GM12892 (cell line): ENCODE results near the gene FBLN5.

Experiments used
- POLR2A ChIP-seq: IDR thresholded peaks from 2 replicates; pipeline ENCODE4 v1.6.1; 2011; ENCODE audit warnings: low read depth, low read length, control low read depth
- POLR2AphosphoS5 ChIP-seq: IDR thresholded peaks from 2 replicates; pipeline ENCODE4 v1.6.1; 2011; ENCODE audit warnings: low read depth, low read length, control low read depth
- TAF1 ChIP-seq: IDR thresholded peaks from 2 replicates; pipeline ENCODE4 v1.6.1; 2011; ENCODE audit warnings: low read depth, mild to moderate bottlenecking, control low read depth, low read length, borderline replicate concordance

- TF ChIP-seq POLR2A (no peak), TAF1 (no peak), POLR2AphosphoS5 (no peak)
These were observed 57.9 kb downstream of the FBLN5 start for GRCh38 chr14:91889477-91890211.
